HFF-Myc (cell line): ENCODE results near the gene SNX9.

Source experiments
- DNase-seq: peaks from one replicate; pipeline ENCODE4 v3.0.0-alpha.2; 2011; ENCODE audit warnings: low read depth; ENCODE audit errors: extremely low read depth
- H3K4me3 ChIP-seq: replicated peaks from 2 replicates; pipeline ENCODE4 v1.5.1; 2011; ENCODE audit warnings: low read depth, mild to moderate bottlenecking, control low read depth, low read length
- TF ChIP-seq, protein P1 (sequence below): IDR thresholded peaks from 2 replicates; pipeline ENCODE4 v1.5.1; 2012; ENCODE audit warnings: mild to moderate bottlenecking, low read depth, low read length, control low read depth; ENCODE audit errors: missing control alignments

Gene SNX9

GRCh38 chr6:157865249-157865648, 42.2 kb downstream of the SNX9 start:
- DNase-seq = no peak
- TF ChIP-seq, protein P1, sequence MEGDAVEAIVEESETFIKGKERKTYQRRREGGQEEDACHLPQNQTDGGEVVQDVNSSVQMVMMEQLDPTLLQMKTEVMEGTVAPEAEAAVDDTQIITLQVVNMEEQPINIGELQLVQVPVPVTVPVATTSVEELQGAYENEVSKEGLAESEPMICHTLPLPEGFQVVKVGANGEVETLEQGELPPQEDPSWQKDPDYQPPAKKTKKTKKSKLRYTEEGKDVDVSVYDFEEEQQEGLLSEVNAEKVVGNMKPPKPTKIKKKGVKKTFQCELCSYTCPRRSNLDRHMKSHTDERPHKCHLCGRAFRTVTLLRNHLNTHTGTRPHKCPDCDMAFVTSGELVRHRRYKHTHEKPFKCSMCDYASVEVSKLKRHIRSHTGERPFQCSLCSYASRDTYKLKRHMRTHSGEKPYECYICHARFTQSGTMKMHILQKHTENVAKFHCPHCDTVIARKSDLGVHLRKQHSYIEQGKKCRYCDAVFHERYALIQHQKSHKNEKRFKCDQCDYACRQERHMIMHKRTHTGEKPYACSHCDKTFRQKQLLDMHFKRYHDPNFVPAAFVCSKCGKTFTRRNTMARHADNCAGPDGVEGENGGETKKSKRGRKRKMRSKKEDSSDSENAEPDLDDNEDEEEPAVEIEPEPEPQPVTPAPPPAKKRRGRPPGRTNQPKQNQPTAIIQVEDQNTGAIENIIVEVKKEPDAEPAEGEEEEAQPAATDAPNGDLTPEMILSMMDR = no peak
- H3K4me3 ChIP-seq = no peak overlapping the region

DNA sequence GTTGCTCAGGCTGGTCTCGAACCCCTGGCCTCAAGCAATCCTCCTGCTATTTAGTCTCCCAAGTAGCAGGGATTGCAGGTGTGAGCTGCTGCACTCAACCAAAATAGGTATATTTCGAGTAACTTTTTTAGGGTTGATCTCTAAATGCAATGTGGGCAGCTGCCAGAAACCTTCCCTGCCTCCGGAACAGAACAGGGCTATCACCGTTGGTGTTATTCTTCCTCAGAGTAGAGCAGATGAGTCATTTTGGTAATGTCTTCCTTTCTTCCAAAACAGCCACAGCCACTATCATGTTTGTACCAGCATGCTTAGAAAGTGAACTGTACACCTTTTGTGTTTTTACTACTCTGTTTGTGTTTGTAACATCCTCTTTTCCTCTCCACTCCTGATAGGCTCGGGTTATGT, 44.1 kb downstream of the SNX9 start:
- H3K4me3 ChIP-seq = no peak overlapping the region
- no peak for DNase-seq

DNA sequence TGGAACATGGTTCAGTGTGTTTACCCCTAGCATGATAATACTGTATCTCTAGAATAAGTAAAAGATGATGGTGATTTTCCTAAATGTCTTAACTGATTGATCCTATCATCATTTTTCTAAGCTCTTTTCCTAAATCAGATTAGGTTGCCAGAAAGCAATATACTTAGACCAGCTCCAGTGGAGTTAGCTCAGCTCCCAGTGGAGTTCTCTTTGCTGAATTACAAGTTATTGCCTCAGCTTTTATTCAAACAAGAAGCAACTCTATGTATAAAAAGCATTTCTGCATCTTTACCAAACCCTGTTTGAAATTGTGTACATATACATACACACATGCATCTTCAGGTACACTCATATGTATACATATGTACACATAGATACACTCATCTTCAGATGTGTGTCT, 44.9 kb downstream of the SNX9 start:
- no peak overlapping the region for H3K4me3 ChIP-seq
- DNase-seq = no peak
- TF ChIP-seq, protein P1 = no peak

More for the DNA sequence above, 44.1 kb downstream of the SNX9 start:
- TF ChIP-seq, protein P1 = no peak

DNA sequence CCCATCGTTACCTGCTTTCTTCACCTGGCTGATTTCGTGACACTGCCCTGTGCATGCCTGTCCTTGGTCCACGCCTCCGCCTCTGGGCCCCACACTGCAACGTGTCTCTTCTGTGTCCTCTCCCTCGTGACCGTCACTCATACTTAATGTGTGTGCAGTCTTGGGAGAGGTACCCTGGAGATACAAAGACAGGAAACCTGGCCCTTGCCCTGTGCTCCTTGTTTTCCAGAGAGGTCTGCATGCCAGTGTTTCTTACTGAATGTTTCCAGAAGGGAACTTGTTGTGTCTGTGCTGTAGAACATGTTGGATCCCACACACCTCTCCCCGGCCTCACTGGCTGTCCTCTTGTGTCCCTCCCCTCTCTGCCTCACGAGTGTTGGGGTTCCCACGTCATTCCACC, 45.8 kb downstream of the SNX9 start:
- no peak overlapping the region for H3K4me3 ChIP-seq
- TF ChIP-seq, protein P1 = no peak
- DNase-seq = no peak

DNA sequence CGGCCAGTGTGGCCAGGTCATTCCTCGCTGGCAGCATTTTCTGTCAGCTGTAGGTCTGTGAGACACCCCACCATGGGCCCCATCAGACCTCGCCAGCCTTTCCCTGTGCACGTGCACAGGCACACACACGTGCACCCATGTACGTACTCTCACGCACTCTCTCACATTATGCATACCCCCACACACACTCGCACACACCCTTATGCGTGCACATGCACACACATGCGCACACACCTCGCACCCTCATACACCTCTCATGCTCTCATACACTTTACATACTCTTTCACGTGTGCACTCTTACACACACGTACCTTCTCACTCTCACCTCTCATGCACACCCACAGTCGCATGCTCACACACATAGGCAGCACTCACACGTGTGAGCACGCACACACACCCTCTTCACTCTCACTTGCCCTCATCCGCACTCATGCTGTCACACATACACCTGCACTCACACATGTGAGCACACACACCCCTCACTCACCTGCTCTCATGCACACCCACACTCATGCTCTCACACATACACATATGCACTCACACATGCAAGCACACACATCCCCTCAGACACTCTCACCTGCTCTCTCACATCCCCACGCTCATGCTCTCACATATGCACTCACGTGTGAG, 46.7 kb downstream of the SNX9 start:
- H3K4me3 ChIP-seq = no peak overlapping the region
- TF ChIP-seq, protein P1 = no peak
- DNase-seq = no peak

- DNase-seq = peak; percentile 27
- TF ChIP-seq, protein P1 = peak; percentile 93
- H3K4me3 ChIP-seq = no peak overlapping the region
Observed at GRCh38 chr6:157873735-157874344, 50.8 kb downstream of the SNX9 start.
